GM12873 (cell line): ENCODE results near the gene TVP23A.

ENCODE experiments used
- CTCF ChIP-seq: IDR thresholded peaks from 2 replicates; pipeline ENCODE4 v1.5.1; 2012; ENCODE audit warnings: low read depth, mild to moderate bottlenecking, moderate library complexity, low read length, control low read depth; ENCODE audit not compliant: insufficient read depth; ENCODE audit errors: missing control alignments

Gene TVP23A

DNA sequence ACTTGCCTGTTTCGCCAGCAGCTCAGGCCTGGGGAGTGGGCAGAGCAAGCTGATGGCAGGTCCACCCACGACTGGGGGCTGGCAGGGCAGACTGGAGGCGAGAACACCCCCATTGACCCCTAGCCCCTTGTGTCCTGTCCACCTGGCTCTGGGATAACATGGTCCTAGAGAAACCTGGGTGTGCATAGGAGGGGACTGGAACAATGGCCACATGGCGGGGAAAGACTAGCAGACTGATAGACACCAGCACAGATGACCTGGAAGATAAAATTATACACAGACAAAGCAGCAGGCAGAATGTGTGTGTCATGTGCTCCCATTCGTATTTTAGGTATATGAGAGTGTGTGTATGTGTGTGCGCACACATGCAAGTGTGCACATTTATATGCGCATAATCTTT is 51.5 kb downstream of the TVP23A start:
- no peak for TF ChIP-seq CTCF

DNA sequence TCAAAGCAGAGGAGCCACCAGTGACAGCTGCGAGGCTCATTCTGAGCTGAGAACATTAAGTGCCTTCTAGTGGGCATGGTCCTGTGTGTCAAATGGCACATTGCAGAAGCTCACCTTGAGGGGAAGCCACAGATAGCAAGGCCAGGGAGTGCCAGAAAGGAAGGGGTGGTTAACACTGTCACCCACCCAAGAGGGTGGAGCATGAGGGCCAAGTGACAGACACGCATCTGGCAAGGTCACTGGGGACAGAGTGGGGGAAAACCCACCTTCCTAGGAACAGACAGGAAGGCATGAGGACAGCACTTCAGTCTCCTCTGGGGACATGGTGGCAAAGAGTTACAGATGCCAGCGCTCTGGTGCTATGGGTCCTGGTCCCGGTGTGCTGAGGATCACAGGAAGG is 52.8 kb downstream of the TVP23A start:
- TF ChIP-seq CTCF = no peak

GRCh38 chr16:10763456-10763855 is 55.1 kb downstream of the TVP23A start:
- no peak for TF ChIP-seq CTCF

DNA sequence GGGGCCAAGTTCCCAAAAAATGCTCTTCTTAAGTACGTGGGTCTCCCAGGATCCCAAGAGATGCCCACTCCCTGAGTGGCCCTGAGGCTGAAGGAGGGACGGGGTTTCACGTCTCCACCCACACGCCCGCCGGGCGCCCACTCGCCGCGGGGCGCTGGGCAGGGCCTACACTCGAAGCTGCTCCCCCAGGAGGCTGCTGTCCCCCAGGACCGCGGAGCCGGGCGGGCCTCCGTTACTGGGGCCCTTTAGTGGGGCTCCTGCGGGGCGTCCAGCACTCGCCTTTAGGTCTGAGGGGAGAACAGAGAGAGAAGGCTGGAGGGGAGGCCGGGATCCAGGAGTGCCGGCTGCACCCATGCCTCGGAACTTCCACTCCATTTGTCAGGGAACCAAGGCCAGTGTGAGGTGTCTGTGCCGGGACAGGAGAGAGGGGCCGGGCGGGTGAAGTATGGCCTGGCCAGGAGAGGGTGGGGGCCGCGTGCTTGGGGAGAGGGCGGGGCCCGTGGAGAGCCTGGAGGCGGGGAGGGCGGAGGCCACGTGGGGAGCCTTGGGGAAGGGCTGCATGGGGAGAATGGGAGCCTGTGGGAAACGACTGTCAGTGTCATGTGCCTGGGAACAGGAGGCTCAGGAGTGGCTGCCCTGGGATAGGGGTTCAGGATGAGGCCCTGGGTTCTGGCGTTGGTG is 56.1 kb downstream of the TVP23A start:
- TF ChIP-seq CTCF = no peak

DNA sequence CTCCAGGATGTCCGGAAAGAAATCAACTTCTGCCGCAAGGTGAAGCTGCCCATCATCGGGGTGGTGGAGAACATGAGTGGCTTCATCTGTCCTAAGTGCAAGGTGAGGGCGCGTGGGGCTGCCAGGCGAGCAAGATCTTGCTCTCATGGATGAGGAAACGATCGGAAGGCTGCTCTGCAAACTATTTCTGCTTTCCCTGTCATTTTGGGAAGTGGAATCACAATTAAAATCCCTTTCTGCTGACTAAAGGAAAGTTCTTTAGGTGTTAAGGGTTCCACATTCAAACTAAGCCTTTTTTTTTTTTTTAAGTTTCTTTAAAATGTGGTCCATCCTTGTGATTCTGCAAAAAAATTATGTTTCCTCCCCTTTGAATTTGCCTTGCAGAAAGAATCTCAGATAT is 57.2 kb downstream of the TVP23A start:
- TF ChIP-seq CTCF = no peak

- no peak for TF ChIP-seq CTCF
These were observed 57.7 kb downstream of the TVP23A start for GRCh38 chr16:10760858-10761257.

DNA sequence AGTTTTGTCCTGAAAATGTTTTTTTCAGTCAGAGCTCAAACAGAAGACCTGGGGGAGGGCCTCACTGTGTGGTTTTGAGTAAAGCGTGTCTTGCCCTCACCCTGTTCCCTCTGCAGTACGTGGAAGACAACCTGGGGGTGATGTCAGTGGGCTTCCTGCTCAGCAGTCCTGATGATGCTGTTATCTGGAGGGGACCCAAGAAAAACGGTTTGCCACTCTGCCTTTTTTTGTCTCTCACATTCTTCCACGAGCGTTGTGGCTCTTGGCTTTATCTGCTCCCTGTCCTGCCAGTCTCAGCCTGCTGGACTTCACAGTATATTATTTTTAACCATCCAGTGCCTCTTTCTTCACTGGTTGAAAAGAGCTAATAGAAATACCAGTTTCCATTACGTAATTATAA is 62.0 kb downstream of the TVP23A start:
- TF ChIP-seq CTCF = no peak
